Activated CD8-positive, alpha-beta memory T cell treated with anti-CD3 and anti-CD28 coated beads for 1 hour (primary cell): ENCODE results near the gene KDELR1.

Experiments used
- DNase-seq, 2 donors: peaks; one replicate each; pipeline ENCODE4 v3.0.0-alpha.2; 2020; ENCODE audit warnings: low read depth in 1 of 2; ENCODE audit errors: extremely low read depth in 1 of 2

KDELR1 gene

GRCh38 chr19:48391100-48392005, at the start of gene KDELR1:
KDELR1 (minus strand) TSS chr19:48391551; CDS start chr19:48391358, 193 bp downstream.
- DNase-seq: peak in 1 of 2 donors; percentile 66

DNA sequence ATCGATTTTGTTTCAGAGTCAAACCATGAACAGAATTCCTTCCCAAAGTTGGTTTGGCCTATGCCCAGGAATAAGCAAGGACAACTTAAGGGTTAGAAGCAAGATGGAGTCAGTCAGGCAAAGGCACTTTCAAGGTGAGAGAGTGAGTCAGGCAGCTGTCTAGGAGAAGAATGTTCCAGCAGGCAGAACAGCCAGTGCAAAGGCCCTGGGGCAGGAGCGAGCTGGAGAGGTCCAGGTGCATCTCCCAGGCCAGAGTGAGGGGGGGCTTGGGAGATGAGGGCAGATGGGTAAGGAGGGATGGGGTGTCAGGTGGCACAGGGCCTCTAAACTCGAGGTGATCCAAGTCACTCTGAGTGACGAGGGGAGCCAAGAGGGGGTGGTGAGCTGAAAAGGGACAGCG, 45.2 kb upstream of the KDELR1 start:
- no peak for DNase-seq

GRCh38 chr19:48433337-48433736, 42.0 kb upstream of the KDELR1 start:
- DNase-seq: no peak

DNA sequence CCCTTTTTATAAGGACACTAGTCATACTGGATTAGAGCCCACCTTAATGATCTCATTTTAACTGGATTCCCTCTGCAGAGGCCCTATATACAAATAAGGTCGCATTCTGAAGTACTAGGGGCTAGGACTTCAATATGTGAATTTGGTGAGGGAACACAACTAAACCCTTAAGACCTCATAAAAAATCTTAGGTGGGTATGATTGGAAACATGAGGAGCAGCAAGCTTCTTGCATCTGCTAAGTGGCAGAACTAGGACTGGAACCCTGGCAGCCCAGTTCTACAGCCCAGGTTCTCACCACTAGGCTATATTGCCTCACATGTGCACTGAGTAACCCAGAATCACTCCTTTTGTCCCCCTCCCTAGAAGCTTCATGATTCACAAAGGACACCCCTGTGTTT, 37.3 kb upstream of the KDELR1 start:
- no peak for DNase-seq

- DNase-seq: no peak
Measured at GRCh38 chr19:48424694-48425219, 33.4 kb upstream of the KDELR1 start.

GRCh38 chr19:48421548-48421947, 30.2 kb upstream of the KDELR1 start:
- no peak for DNase-seq

DNA sequence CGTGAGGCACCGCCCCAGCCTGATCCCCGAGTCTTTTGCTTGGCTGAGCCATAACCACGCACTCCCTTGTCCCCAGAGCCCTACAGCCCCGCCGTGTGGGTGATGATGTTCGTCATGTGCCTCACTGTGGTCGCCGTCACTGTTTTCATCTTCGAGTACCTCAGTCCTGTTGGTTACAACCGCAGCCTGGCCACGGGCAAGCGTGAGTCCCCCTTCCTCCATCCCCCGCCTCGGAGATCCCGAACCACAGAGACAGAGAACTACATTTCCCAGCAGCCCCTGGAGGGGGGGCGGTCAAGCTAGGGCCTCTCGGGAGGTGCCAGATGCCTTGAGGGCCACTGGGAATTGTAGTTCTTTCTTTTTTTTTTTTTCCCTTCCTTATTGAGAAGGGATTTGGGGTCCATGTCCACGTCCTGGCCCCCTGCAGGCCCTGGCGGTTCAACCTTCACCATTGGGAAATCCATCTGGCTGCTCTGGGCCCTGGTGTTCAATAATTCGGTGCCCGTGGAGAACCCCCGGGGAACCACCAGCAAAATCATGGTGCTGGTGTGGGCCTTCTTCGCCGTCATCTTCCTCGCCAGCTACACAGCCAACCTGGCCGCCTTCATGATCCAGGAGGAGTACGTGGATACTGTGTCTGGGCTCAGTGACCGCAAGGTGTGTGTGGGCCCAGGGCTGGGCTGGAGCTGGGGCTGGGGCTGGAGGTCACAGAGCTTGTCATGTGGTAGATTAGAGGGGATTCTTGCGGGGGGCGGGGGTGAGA, 28.0 kb upstream of the KDELR1 start:
- peak in 1 of 2 donors; percentile 46 for DNase-seq

GRCh38 chr19:48418317-48419064, 27.1 kb upstream of the KDELR1 start:
- DNase-seq: no peak

GRCh38 chr19:48417421-48417820, 26.1 kb upstream of the KDELR1 start:
- DNase-seq: no peak

DNA sequence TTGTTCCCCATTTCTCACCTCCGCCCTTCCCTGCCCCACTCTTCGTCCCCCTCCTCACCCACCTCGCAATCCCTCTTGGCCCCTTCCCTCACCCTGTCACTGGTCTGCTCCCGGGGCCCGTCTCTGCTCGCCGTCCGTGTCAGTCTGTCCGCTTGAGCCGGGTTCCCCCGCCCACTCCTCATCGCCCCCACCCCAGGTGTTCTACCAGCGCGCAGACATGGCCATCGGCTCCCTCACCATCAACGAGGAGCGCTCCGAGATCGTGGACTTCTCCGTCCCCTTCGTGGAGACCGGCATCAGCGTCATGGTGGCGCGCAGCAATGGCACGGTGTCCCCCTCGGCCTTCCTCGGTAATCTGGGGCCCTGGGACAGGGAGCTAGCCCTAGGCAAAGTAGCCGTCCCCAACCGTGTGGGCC, 24.5 kb upstream of the KDELR1 start:
- DNase-seq: no peak

- DNase-seq: peak in 1 of 2 donors; percentile 41
Measured at GRCh38 chr19:48415395-48415794, 24.0 kb upstream of the KDELR1 start.

- no peak for DNase-seq
Measured at GRCh38 chr19:48413879-48414587, 22.7 kb upstream of the KDELR1 start.

- DNase-seq: no peak
Measured at GRCh38 chr19:48405850-48406249, 14.5 kb upstream of the KDELR1 start.

DNA sequence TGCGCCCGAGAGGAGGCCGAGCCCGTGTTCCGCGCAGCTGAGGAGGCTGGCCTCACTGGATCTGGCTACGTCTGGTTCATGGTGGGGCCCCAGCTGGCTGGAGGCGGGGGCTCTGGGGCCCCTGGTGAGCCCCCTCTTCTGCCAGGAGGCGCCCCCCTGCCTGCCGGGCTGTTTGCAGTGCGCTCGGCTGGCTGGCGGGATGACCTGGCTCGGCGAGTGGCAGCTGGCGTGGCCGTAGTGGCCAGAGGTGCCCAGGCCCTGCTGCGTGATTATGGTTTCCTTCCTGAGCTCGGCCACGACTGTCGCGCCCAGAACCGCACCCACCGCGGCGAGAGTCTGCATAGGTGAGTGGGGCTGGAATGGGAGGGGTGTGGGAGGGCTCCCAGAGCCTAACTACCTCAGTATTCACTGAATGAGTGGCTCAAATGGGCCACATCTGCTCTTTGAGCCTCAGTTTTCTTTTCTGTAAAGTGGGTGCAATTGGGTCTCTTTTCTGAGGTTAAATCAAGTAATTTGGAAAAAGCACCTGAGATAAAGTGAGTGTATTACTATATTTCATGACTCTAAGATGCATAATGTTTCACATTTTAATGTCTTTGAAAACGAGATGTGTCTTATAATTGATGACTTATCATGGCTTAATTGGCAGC, 13.8 kb upstream of the KDELR1 start:
- no peak for DNase-seq

DNA sequence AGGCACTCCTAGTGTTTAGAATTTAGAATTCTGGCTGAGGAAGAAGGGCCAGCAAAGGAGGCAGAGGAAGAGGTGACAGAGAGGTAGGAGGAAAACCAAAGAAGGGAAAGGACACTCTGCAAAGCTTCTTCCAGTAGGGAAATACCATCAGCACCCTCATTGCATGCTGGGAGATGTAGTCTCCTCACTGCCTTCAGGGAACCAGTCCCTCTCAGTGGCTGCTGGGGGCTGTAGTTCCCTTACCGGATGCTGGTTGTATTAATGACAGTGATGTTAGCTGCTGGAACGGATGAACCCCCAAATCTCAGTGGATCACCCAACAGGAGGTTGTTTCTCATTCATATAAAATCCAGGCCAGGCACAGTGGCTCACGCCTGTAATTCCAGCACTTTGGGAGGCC, 12.3 kb upstream of the KDELR1 start:
- no peak for DNase-seq

GRCh38 chr19:48401287-48401686, 9.9 kb upstream of the KDELR1 start:
- no peak for DNase-seq

DNA sequence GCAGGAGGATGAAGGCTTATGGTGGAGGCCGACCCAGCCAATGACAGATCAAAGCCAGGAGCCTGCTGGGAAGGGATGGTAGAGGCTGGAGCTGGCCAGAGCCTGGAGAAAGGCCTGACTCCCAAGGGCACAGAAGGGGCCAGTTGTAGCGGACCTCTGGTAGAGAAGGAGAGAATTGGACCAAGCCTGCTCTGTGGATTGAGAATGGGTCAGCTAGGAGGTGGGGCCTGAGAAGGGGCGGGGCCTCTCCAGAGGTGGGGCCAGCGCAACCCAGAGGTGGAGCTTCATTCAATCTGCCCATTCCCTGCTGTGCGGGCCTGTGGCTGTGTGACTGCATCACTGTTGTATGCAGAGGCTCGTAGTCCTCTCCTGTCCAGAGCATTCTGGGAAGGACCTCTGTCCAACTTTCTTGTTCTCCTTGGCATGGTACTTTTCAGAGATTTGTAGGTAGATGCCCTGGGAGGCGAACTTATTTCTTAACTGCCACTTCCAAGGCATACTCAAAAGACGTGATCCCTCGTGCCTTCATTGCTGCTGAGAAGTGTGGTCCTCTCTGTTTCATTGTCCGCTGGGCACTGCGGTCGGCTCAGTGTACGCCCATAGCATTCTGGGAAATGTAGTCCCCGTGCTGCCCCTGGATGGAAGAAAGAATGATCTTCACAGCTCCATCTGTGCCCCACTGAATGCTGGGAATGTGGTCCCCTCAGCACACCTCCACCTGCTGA, 8.8 kb upstream of the KDELR1 start:
- no peak for DNase-seq

DNA sequence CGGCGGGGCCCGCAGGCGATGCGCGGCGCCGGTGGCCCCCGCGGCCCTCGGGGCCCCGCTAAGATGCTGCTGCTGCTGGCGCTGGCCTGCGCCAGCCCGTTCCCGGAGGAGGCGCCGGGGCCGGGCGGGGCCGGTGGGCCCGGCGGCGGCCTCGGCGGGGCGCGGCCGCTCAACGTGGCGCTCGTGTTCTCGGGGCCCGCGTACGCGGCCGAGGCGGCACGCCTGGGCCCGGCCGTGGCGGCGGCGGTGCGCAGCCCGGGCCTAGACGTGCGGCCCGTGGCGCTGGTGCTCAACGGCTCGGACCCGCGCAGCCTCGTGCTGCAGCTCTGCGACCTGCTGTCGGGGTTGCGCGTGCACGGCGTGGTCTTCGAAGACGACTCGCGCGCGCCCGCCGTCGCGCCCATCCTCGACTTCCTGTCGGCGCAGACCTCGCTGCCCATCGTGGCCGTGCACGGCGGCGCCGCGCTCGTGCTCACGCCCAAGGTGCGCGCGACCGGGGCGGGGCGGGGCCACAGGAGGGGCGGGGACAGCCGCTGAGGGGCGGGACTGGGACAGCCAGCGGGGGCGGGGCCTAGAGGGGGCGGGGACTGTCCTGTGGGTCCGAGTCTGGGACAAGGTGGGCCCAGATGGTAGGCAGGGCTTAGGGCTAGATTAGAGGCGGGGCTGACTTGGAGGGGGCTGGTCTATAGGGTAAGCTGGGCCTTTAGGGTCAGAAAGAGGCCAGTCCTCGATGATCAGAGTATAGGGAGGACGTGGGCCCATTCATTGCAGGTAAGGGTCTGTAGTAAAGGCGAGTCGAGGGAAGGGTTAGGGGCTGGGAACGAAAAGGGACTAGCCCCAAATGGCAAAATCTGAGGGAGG, 7.3 kb upstream of the KDELR1 start:
- DNase-seq: peak; percentile 38 to 78

- DNase-seq: no peak
Measured at GRCh38 chr19:48398102-48398374, 6.7 kb upstream of the KDELR1 start.
